ENCODE results near the gene ASB13.

DNA sequence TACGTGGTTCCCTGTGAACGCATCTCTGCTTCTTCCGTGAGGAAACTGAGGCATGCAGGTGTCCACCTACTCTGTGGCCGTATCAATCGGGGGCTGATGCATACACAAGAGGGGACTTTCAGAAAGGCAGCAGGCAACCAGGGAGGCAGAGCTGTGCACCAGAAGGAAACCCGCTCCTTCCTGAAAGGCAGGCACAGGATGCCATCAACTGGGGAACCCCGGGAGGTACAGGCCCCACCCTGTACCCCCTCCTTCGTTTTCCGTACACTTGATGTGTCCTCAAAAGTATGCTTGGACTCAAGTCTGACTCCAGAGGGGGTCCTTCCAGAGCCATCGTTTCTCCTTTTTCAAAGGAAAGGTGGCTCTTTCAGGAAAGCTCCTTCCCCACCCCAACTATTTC is 59.5 kb downstream of the ASB13 start:
- TF ChIP-seq YY1 (IDR thresholded peaks at IDR 0.05; ENCODE audit: insufficient read depth, insufficient read length) (no peak), ZNF274 (IDR thresholded peaks at IDR 0.05; ENCODE audit: low read depth, low read length) (no peak)
